ENCODE results near the gene SPATA46.

- TF ChIP-seq CTCF (IDR thresholded peaks at IDR 0.05; ENCODE audit: extremely low read depth in 1 of 2, insufficient read depth in 1 of 2, low read depth in 1 of 2, low read length in 2 of 2) (no peak), EZH2 (IDR thresholded peaks at IDR 0.05; ENCODE audit: borderline replicate concordance, low read depth, low read length, severe bottlenecking) (no peak), POLR2A (IDR thresholded peaks at IDR 0.05; ENCODE audit: low read depth, low read length) (no peak)
Observed at GRCh38 chr1:162381941-162382750, 5.5 kb upstream of the SPATA46 start.
